CD14-positive monocyte (primary cell): ENCODE data around the gene CXCR3. TPM values are rescaled to one million over a fixed set of nuclear protein-coding genes. Genes with fewer than 3 reads are reported as not detected.

ENCODE experiments used
- DNase-seq, 3 donors: peaks; one replicate each; pipeline ENCODE4 v3.0.0-alpha.2; 2011 to 2022
- H2AFZ ChIP-seq: 2 replicates; pipeline ENCODE4 v1.6.0; 2012; ENCODE audit warnings: mild to moderate bottlenecking, low read depth, low read length, inconsistent platforms; ENCODE audit not compliant: insufficient read depth, poor library complexity, severe bottlenecking
- H3K27ac ChIP-seq, 2 donors: 1 replicate in 1 of 2; 2 replicates in 1 of 2; pipeline ENCODE4 v1.5.1; 2012 to 2013; ENCODE audit warnings: low read length in 2 of 2, control low read depth in 1 of 2, inconsistent platforms in 1 of 2, low read depth in 1 of 2, mild to moderate bottlenecking in 1 of 2
- H3K27me3 ChIP-seq, 2 donors: one replicate each; pipeline versions ENCODE4 v1.6.0 to v1.6.1; 2011 to 2013; ENCODE audit warnings: low read length in 2 of 2; ENCODE audit not compliant: control insufficient read depth in 2 of 2, insufficient read depth in 2 of 2
- H3K36me3 ChIP-seq, 2 donors: replicated peaks in 1 of 2; 1 replicate in 1 of 2; 2 replicates in 1 of 2; pipeline versions ENCODE4 v1.5.1 to v1.6.1; 2012 to 2013; ENCODE audit warnings: low read length in 2 of 2, control low read depth in 1 of 2, inconsistent platforms in 1 of 2, mild to moderate bottlenecking in 1 of 2; ENCODE audit not compliant: insufficient read depth in 2 of 2, control insufficient read depth in 1 of 2
- H3K4me1 ChIP-seq, 2 donors: 1 replicate in 1 of 2; 2 replicates in 1 of 2; pipeline versions ENCODE4 v1.5.1 to v1.6.1; 2012 to 2013; ENCODE audit warnings: low read length in 2 of 2, control low read depth in 1 of 2, inconsistent platforms in 1 of 2, mild to moderate bottlenecking in 1 of 2, moderate library complexity in 1 of 2; ENCODE audit not compliant: insufficient read depth in 2 of 2, control insufficient read depth in 1 of 2
- H3K4me2 ChIP-seq: replicated peaks from 2 replicates; pipeline ENCODE3; 2012; ENCODE audit warnings: low read length, moderate library complexity, mild to moderate bottlenecking; ENCODE audit not compliant: poor library complexity, severe bottlenecking; ENCODE audit errors: extremely low read depth
- H3K4me3 ChIP-seq, 3 experiments: fragments of 200-600 bp in 1 of 3; sonication (generic) in 1 of 3; replicated peaks in 1 of 3; 1 replicate in 2 of 3; 2 replicates in 1 of 3; pipeline ENCODE4 v1.5.1; 2011 to 2013; ENCODE audit warnings: low read length in 3 of 3, mild to moderate bottlenecking in 3 of 3, control low read depth in 2 of 3, low read depth in 2 of 3, inconsistent platforms in 1 of 3, moderate library complexity in 1 of 3
- H3K79me2 ChIP-seq: 2 replicates; pipeline ENCODE4 v1.6.0; 2012; ENCODE audit warnings: mild to moderate bottlenecking, control low read depth, inconsistent platforms, low read length, moderate library complexity; ENCODE audit not compliant: insufficient read depth
- H3K9ac ChIP-seq: 2 replicates; pipeline ENCODE4 v1.6.0; 2017; ENCODE audit warnings: low read length, mild to moderate bottlenecking; ENCODE audit not compliant: insufficient read depth, poor library complexity, severe bottlenecking
- H3K9me3 ChIP-seq, 2 donors: replicated peaks in 1 of 2; 1 replicate in 1 of 2; 2 replicates in 1 of 2; pipeline versions ENCODE4 v1.5.1 to v1.6.1; 2012 to 2013; ENCODE audit warnings: low read length in 2 of 2, control low read depth in 1 of 2; ENCODE audit not compliant: control insufficient read depth in 1 of 2, insufficient read depth in 1 of 2
- H4K20me1 ChIP-seq: 2 replicates; pipeline ENCODE4 v1.6.0; 2012; ENCODE audit warnings: mild to moderate bottlenecking, low read length, control low read depth, moderate library complexity; ENCODE audit not compliant: insufficient read depth
- H3K27ac Mint-ChIP-seq, 7 donors: one replicate each; pipeline ENCODE4 v1.8.0; 2020; ENCODE audit warnings: mild to moderate bottlenecking in 7 of 7, mixed read lengths in 7 of 7, moderate library complexity in 6 of 7, inconsistent platforms in 2 of 7
- H3K27me3 Mint-ChIP-seq, 3 donors: one replicate each; pipeline ENCODE4 v1.8.0; 2021 to 2022; ENCODE audit warnings: low read depth in 3 of 3, mild to moderate bottlenecking in 3 of 3, mixed read lengths in 3 of 3, moderate library complexity in 3 of 3, inconsistent platforms in 1 of 3
- H3K36me3 Mint-ChIP-seq, 2 donors: one replicate each; pipeline ENCODE4 v1.8.0; 2020; ENCODE audit warnings: mixed read lengths in 2 of 2, inconsistent platforms in 1 of 2, mild to moderate bottlenecking in 1 of 2
- H3K4me1 Mint-ChIP-seq: one replicate; pipeline ENCODE4 v1.8.0; 2020; ENCODE audit warnings: mild to moderate bottlenecking, mixed read lengths
- H3K4me3 Mint-ChIP-seq, 2 donors: one replicate each; pipeline ENCODE4 v1.8.0; 2020; ENCODE audit warnings: mild to moderate bottlenecking in 2 of 2, mixed read lengths in 2 of 2, moderate library complexity in 1 of 2
- H3K9me3 Mint-ChIP-seq, 7 donors: one replicate each; pipeline ENCODE4 v1.8.0; 2020 to 2022; ENCODE audit warnings: mixed read lengths in 7 of 7, mild to moderate bottlenecking in 6 of 7, moderate library complexity in 6 of 7, inconsistent platforms in 2 of 7
- CTCF ChIP-seq: fragments of 200-600 bp; IDR thresholded peaks from one replicate; pipeline ENCODE4 v1.8.0; 2022; ENCODE audit warnings: antibody characterized with exemption, mild to moderate bottlenecking
- WGBS: methylation state at CpG from one replicate; pipeline ENCODE4 v1.1.5; 2013; ENCODE audit warnings: missing lambda C conversion rate; ENCODE audit not compliant: insufficient coverage; 5-methylcytosine and 5-hydroxymethylcytosine counted together
- intact Hi-C, 2 donors: fragments of 100-400 bp; cut with micrococcal nuclease; formaldehyde crosslinking; loops; one replicate each; pipeline versions ENCODE4 v1.15.0 to v1.15.1; 2023
- polyA plus RNA-seq, 3 donors: library from polyadenylated mRNA; depleted of rRNA in 1 of 3; unstranded in 2 of 3; stranded (reverse) in 1 of 3; fragments of 300-500 nt in 2 of 3; fragments of >200 nt in 1 of 3; fragmentation: Illumina TruSeq in 2 of 3; gene quantifications; 1 replicate in 2 of 3; 2 replicates in 1 of 3; pipeline ENCODE4 v1.2.3, GENCODE V29; 2012 to 2021

The CXCR3 gene
- polyA plus RNA-seq, 3 donors: 0.04 to 0.14 (median 0.10) TPM

GRCh38 chrX:71579990-71580380 lies 38.3 kb downstream of the CXCR3 start:
- no peaks in the 10 kb centered on the region for H3K4me1 ChIP-seq
- peaks cover 21% of the 10 kb centered on the region for H4K20me1 ChIP-seq
- intact Hi-C loops: loop anchor here in 1 of 2 donors (10.0 kb wide), 1 partner anchor 185 kb away; no protein-coding TSS in a partner anchor
- no peak overlapping the region for H3K4me3 ChIP-seq
- no peaks in the 10 kb centered on the region for H3K4me1 Mint-ChIP-seq
- no peaks in the 10 kb centered on the region for H3K27me3 ChIP-seq
- no peak overlapping the region for H3K4me2 ChIP-seq
- no peak overlapping the region for H3K4me3 Mint-ChIP-seq
- H3K27me3 Mint-ChIP-seq: peaks cover 0 to 1% (median 0%) of the 10 kb centered on the region in 3 donors
- WGBS: 100% methylated on average over 2 of the region's 7 CpGs
- H3K9ac ChIP-seq: no peak overlapping the region
- no peak for DNase-seq
- no peaks in the 10 kb centered on the region for H3K79me2 ChIP-seq
- H3K27ac ChIP-seq: no peak overlapping the region
- peak overlapping the region in 3 of 7 donors; percentile 26 to 50 (median 31) for H3K27ac Mint-ChIP-seq
- H3K9me3 Mint-ChIP-seq: peaks cover 0 to 5% (median 2%) of the 10 kb centered on the region in 7 donors
- no peak overlapping the region for H2AFZ ChIP-seq
- no peaks in the 10 kb centered on the region for H3K9me3 ChIP-seq
- H3K36me3 ChIP-seq: peaks cover 8 to 33% of the 10 kb centered on the region in 2 donors
- peaks cover 22 to 31% of the 10 kb centered on the region in 2 donors for H3K36me3 Mint-ChIP-seq
- TF ChIP-seq CTCF: no peak

GRCh38 chrX:71579136-71579989 lies 38.9 kb downstream of the CXCR3 start:
- intact Hi-C loops: loop anchor here in 1 of 2 donors (10.0 kb wide), 1 partner anchor 185 kb away; no protein-coding TSS in a partner anchor
- no peak overlapping the region for H2AFZ ChIP-seq
- peaks cover 26% of the 10 kb centered on the region for H4K20me1 ChIP-seq
- H3K4me3 ChIP-seq: no peak overlapping the region
- no peak for TF ChIP-seq CTCF
- H3K36me3 Mint-ChIP-seq: peaks cover 28 to 38% of the 10 kb centered on the region in 2 donors
- H3K27ac ChIP-seq: no peak overlapping the region
- H3K4me1 Mint-ChIP-seq: no peaks in the 10 kb centered on the region
- peaks cover 0 to 5% (median 2%) of the 10 kb centered on the region in 7 donors for H3K9me3 Mint-ChIP-seq
- no peaks in the 10 kb centered on the region for H3K79me2 ChIP-seq
- H3K4me1 ChIP-seq: no peaks in the 10 kb centered on the region
- H3K27me3 Mint-ChIP-seq: peaks cover 0 to 1% (median 0%) of the 10 kb centered on the region in 3 donors
- H3K9ac ChIP-seq: no peak overlapping the region
- H3K9me3 ChIP-seq: no peaks in the 10 kb centered on the region
- WGBS: 95% methylated on average over 13 of the region's 26 CpGs
- H3K27me3 ChIP-seq: no peaks in the 10 kb centered on the region
- peak overlapping the region in 1 of 7 donors; percentile 26 for H3K27ac Mint-ChIP-seq
- DNase-seq: no peak
- no peak overlapping the region for H3K4me2 ChIP-seq
- peaks cover 14 to 39% of the 10 kb centered on the region in 2 donors for H3K36me3 ChIP-seq
- no peak overlapping the region for H3K4me3 Mint-ChIP-seq
